ENCODE results near the gene PRDM5.

- TF ChIP-seq GTF3A (CRISPR knock-in tag; conservative IDR thresholded peaks at IDR 0.05) (no peak), ELF4 (CRISPR knock-in tag; IDR thresholded peaks at IDR 0.05; ENCODE audit: borderline replicate concordance) (no peak), CTCF (CRISPR knock-in tag; IDR thresholded peaks at IDR 0.05) (no peak), SETDB1 (CRISPR knock-in tag; IDR thresholded peaks at IDR 0.05; ENCODE audit: borderline replicate concordance) (no peak), REPIN1 (CRISPR knock-in tag; IDR thresholded peaks at IDR 0.05; ENCODE audit: borderline replicate concordance, low read depth) (no peak), REST (IDR thresholded peaks at IDR 0.05; ENCODE audit: borderline replicate concordance in 1 of 2, low read depth in 1 of 2, low read length in 2 of 2) (no peak), MAFK (conservative IDR thresholded peaks at IDR 0.05 in 1 of 2, IDR thresholded peaks at IDR 0.05 in 1 of 2; ENCODE audit: low read length in 2 of 2) (no peak), ZFP91 (CRISPR knock-in tag; IDR thresholded peaks at IDR 0.05; ENCODE audit: borderline replicate concordance) (no peak), SAFB2 (CRISPR knock-in tag; IDR thresholded peaks at IDR 0.05; ENCODE audit: borderline replicate concordance, low read depth) (no peak), SMC3 (IDR thresholded peaks at IDR 0.05; ENCODE audit: low read length) (no peak)
Measured at GRCh38 chr4:120680647-120681228, 241.8 kb downstream of the PRDM5 start.
